ENCODE results near the gene CLBA1. TPM values are rescaled to one million over a fixed set of nuclear protein-coding genes. Genes with fewer than 3 reads are reported as not detected.

The CLBA1 gene
- polyA plus RNA-seq, 3 donors from 2014 or later = 0.37 to 0.57 TPM; not detected in 1

- peaks cover 1 to 3% (median 2%) of the 10 kb centered on the region in 3 donors for H3K27me3 Mint-ChIP-seq (ENCODE audit: low read depth in 3 of 3)
- H3K4me3 Mint-ChIP-seq = no peak overlapping the region
- no peak overlapping the region for H3K27ac Mint-ChIP-seq
- peaks cover 0 to 3% (median 0%) of the 10 kb centered on the region in 3 donors for H3K36me3 Mint-ChIP-seq
- no peaks in the 10 kb centered on the region for H3K9me3 Mint-ChIP-seq
- peaks cover 8 to 14% of the 10 kb centered on the region in 2 donors for H3K4me1 Mint-ChIP-seq
- no peak for DNase-seq
Measured at GRCh38 chr14:105043641-105044040, 58.1 kb downstream of the CLBA1 start.

Other genes starting within 250 kb of the CLBA1 start
- 100 to 1,000 TPM; 155 to 321 (median 203) TPM for gene SIVA1, start 232.6 kb upstream of the CLBA1 start, polyA plus RNA-seq
- gene AKT1, start 190.0 kb upstream of the CLBA1 start, polyA plus RNA-seq = 10 to 100 TPM; 14.8 to 23.3 (median 21.3) TPM
- gene ZBTB42, start 184.7 kb upstream of the CLBA1 start, polyA plus RNA-seq = 1 to 10 TPM in 2 of 3 donors, under 1 TPM in 1; 0.25 to 2.4 (median 2.0) TPM
- not detected for gene CEP170B, start 120.5 kb upstream of the CLBA1 start, polyA plus RNA-seq
- 10 to 100 TPM in 2 of 3 donors, 1 to 10 TPM in 1; 2.3 to 49.3 (median 19.7) TPM for gene PLD4, start 60.9 kb upstream of the CLBA1 start, polyA plus RNA-seq
- gene AHNAK2, start 7.4 kb upstream of the CLBA1 start, polyA plus RNA-seq = not detected
- 10 to 100 TPM; 14.5 to 18.3 (median 14.6) TPM for gene CDCA4, start 35.3 kb downstream of the CLBA1 start, polyA plus RNA-seq
- 10 to 100 TPM in 1 of 3 donors, 1 to 10 TPM in 2; 5.8 to 25.6 (median 8.4) TPM for gene GPR132, start 79.6 kb downstream of the CLBA1 start, polyA plus RNA-seq
- under 1 TPM in 2 of 3 donors, not detected in 1; 0.17 to 0.39 TPM for gene JAG2, start 183.0 kb downstream of the CLBA1 start, polyA plus RNA-seq
- gene NUDT14, start 195.5 kb downstream of the CLBA1 start, polyA plus RNA-seq = 10 to 100 TPM; 21.9 to 29.7 (median 27.3) TPM